Measurements from ENCODE around the gene CYBA.

CYBA gene

DNA sequence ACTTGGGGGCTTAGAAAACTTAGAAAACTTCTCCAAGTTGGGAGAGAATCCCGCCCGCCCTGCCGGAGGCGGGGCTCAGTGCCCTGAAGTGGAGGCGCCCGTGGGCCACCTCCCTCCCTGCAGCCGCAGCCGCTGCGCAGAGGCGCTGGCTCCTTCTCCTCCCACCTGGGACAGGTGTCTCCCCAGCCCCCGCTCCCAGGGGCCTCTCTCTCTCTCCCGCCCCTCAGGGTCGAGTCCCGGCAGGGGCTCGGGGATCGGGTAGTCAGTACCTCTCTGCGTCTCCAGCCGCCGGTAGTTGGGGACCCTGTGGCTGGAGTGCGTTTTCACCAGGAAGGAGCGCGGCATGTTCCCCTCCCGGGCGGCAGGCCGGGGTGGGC lies 35.2 kb upstream of the CYBA start:
- TF ChIP-seq ZFX (IDR thresholded peaks at IDR 0.05): no peak
- TF ChIP-seq CTCF (conservative IDR thresholded peaks at IDR 0.05): no peak
- H3K27ac ChIP-seq: peak overlapping the region; percentile 46

GRCh38 chr16:88685156-88686061 lies 34.6 kb upstream of the CYBA start:
- TF ChIP-seq ZFX (IDR thresholded peaks at IDR 0.05): no peak
- no peak; the same call in 1 of the 2 replicates for TF ChIP-seq CTCF (conservative IDR thresholded peaks at IDR 0.05)
- H3K27ac ChIP-seq: peak overlapping the region; percentile 46; the same call in 1 of the 2 replicates

- no peak overlapping the region for H3K27ac ChIP-seq
- TF ChIP-seq CTCF (conservative IDR thresholded peaks at IDR 0.05) (no peak), ZFX (IDR thresholded peaks at IDR 0.05) (no peak)
Measured at GRCh38 chr16:88684569-88685155, 33.8 kb upstream of the CYBA start.

GRCh38 chr16:88681709-88682451 lies 31.0 kb upstream of the CYBA start:
- TF ChIP-seq CTCF (conservative IDR thresholded peaks at IDR 0.05): no peak
- no peak for TF ChIP-seq ZFX (IDR thresholded peaks at IDR 0.05)

DNA sequence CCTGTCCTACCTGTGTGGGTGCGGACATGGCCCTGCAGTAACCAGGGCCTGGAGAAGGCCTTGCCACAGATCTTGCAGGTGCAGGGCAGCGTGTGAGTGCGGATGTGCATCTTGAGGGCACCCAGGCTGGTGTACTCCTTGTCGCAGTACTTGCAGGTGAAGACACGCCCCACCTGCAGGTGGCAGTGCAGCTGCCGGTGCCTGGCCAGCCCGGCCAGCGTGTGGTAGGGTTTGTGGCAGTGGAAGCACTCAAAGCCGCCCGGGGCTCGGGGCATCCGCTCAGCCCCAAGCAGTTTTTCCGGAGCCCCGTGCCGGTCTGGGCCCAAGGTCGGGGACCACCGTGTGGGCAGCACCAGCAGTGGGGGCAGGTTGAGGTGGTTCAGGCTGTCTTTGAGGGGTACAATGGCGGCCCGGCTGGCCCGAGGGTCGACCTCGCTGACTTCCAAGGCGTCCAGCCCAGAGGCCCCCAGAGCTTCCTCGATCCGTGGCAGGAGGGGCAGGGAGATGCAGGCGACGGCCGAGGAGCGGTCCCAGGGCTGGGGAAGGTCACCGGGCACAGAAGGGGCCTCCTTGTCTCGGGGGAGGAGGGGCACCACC lies 30.3 kb upstream of the CYBA start:
- H3K27ac ChIP-seq: no peak overlapping the region
- no peak for TF ChIP-seq ZFX (IDR thresholded peaks at IDR 0.05)
- TF ChIP-seq CTCF (conservative IDR thresholded peaks at IDR 0.05): peak; percentile 83

More at GRCh38 chr16:88681709-88682451, 31.0 kb upstream of the CYBA start:
- no peak overlapping the region for H3K27ac ChIP-seq

DNA sequence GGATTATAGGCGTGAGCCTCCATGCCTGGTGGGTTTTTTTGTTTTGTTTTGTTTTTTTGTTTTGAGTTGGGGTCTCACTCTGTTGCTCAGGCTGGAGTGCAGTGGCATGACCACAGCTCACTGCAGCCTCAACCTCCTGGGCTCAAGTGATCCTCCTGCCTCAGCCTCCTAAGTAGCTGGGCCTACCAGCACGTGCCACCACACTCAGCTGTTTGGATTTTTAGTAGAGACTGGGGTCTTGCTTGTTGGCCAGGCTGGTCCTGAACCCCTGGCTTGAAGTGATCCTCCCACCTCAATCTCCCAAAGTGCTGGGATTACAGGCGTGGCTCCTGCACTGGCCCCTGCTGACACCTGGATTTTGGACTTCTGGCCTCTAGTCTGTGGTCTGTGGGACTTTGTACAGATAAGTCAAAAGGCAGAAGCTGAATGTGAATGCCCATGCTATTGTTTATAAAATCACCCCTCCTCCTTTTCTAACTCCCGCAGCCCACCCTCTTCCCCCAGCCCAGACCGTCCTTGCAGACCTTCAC lies 29.8 kb upstream of the CYBA start:
- no peak for TF ChIP-seq ZFX (IDR thresholded peaks at IDR 0.05)
- no peak overlapping the region for H3K27ac ChIP-seq

DNA sequence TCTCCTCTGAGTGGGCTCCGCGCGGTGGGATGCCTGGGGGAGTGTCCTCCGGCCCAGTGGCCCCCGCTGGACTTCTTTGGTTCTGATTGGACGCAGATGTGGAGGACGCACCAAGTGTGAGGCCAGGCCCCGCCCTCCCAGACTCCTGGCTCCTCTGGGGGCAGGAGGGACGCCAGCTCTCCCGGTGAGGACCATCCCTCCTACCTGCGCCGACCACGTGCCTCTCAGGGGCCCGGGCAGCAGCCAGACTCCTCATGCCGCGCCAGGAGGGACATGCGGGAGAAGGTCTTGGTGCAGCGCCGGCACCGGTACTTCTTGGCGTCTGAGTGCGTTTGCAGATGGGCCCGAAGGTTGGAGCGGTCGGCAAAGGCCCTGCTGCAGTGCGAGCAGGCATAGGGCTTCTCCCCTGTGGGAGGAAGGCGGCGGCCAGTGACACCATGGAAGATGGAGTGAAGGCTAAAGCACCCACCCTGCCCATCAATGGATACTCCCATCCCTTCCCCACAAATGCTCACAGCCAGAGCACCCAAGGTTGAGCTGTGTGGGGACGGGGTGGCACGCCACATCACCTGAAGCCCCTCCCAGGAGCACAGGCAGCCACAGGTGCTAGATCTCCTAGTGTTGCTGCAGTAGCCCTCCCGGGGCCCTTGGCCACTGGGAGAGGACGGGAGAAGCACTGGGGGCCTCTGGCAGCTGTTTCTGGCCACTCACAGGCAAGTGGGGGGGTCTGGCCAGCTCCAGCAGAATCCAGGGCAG lies 27.5 kb upstream of the CYBA start:
- H3K27ac ChIP-seq: no peak overlapping the region
- TF ChIP-seq CTCF (conservative IDR thresholded peaks at IDR 0.05): no peak
- TF ChIP-seq ZFX (IDR thresholded peaks at IDR 0.05): no peak

Data from C4-2B (cell line).